ENCODE measurements around the gene TCEA2. TPM values are rescaled to one million over a fixed set of nuclear protein-coding genes. Genes with fewer than 3 reads are reported as not detected.

TCEA2 gene
- total and polyA plus RNA-seq, 2 of the 13 experiments (the other 11 are each of a cell fraction or from before 2014, with no cell fraction given): 28.1 to 33.7 TPM

DNA sequence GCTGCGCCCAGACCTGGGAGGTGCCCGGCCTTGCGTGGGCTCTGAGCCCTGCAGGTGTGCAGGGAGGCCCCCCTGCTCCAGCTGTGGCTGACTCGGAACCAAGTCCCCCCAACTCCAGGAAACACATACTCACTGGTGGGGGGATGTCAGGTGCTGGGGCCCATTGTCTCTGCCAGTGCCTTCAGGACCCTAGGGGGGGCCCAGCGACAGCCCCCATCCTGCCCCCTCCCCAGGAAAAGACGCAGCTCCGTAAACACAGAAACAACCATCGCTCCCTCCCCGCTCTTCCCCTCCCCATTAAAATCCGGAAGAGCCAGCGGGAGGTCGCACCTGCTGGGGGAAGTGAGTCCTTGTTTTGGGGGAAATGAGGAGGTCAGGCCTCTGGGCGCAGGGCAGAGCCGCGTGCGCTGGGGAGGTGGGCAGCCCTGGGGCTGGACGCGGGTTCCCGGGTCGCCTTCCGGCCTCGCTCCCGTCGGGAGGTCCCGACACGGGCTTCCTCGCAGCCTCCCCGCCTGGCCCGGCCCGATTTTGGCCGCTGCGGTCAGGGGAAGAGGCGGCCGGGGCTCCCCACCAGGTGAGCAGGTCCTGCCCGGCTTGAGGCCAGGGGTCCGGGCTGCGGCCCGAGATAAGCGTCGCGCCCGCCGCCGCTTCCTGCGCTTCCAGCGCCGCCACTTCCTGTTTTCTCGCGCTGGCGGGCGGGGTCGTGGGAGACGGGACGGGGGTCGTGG, 20.8 kb upstream of the TCEA2 start (continued):
- no peak for TF ChIP-seq JUNB (CRISPR knock-in tag; IDR thresholded peaks at IDR 0.05; ENCODE audit: borderline replicate concordance)
- no peak for TF ChIP-seq ZNF678 (CRISPR knock-in tag; IDR thresholded peaks at IDR 0.05)
- peak; percentile 63; the same call in 1 of the 2 replicates for TF ChIP-seq ZNF768 (CRISPR knock-in tag; IDR thresholded peaks at IDR 0.05)
- TF ChIP-seq CCDC6 (CRISPR knock-in tag; IDR thresholded peaks at IDR 0.05): peak; percentile 46; the same call in 1 of the 2 replicates
- peak; percentile 49 for TF ChIP-seq POLR2AphosphoS5 (IDR thresholded peaks at IDR 0.05; ENCODE audit: low read depth, low read length)
- TF ChIP-seq DBP (CRISPR knock-in tag; IDR thresholded peaks at IDR 0.05; ENCODE audit: not compliant biosample characterization): no peak
- no peak for TF ChIP-seq HCFC1 (IDR thresholded peaks at IDR 0.05; ENCODE audit: low read depth, low read length)
- TF ChIP-seq ERF (CRISPR knock-in tag; IDR thresholded peaks at IDR 0.05): peak; percentile 61; the same call in 1 of the 2 replicates
- TF ChIP-seq, protein P1, sequence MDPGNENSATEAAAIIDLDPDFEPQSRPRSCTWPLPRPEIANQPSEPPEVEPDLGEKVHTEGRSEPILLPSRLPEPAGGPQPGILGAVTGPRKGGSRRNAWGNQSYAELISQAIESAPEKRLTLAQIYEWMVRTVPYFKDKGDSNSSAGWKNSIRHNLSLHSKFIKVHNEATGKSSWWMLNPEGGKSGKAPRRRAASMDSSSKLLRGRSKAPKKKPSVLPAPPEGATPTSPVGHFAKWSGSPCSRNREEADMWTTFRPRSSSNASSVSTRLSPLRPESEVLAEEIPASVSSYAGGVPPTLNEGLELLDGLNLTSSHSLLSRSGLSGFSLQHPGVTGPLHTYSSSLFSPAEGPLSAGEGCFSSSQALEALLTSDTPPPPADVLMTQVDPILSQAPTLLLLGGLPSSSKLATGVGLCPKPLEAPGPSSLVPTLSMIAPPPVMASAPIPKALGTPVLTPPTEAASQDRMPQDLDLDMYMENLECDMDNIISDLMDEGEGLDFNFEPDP (CRISPR knock-in tag; conservative IDR thresholded peaks at IDR 0.05): no peak
- TF ChIP-seq HES4 (CRISPR knock-in tag; IDR thresholded peaks at IDR 0.05; ENCODE audit: borderline replicate concordance): peak; percentile 80; the same call in 1 of the 2 replicates
- TF ChIP-seq HHEX (CRISPR knock-in tag; IDR thresholded peaks at IDR 0.05): no peak
- TF ChIP-seq NFIB (CRISPR knock-in tag; IDR thresholded peaks at IDR 0.05; ENCODE audit: borderline replicate concordance): no peak
- TF ChIP-seq TBX2 (CRISPR knock-in tag; IDR thresholded peaks at IDR 0.05; ENCODE audit: borderline replicate concordance): peak; percentile 79
- TF ChIP-seq, protein P2, sequence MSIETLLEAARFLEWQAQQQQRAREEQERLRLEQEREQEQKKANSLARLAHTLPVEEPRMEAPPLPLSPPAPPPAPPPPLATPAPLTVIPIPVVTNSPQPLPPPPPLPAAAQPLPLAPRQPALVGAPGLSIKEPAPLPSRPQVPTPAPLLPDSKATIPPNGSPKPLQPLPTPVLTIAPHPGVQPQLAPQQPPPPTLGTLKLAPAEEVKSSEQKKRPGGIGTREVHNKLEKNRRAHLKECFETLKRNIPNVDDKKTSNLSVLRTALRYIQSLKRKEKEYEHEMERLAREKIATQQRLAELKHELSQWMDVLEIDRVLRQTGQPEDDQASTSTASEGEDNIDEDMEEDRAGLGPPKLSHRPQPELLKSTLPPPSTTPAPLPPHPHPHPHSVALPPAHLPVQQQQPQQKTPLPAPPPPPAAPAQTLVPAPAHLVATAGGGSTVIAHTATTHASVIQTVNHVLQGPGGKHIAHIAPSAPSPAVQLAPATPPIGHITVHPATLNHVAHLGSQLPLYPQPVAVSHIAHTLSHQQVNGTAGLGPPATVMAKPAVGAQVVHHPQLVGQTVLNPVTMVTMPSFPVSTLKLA (IDR thresholded peaks at IDR 0.05): no peak
- TF ChIP-seq GZF1 (CRISPR knock-in tag; IDR thresholded peaks at IDR 0.05): no peak
- TF ChIP-seq, protein P3, sequence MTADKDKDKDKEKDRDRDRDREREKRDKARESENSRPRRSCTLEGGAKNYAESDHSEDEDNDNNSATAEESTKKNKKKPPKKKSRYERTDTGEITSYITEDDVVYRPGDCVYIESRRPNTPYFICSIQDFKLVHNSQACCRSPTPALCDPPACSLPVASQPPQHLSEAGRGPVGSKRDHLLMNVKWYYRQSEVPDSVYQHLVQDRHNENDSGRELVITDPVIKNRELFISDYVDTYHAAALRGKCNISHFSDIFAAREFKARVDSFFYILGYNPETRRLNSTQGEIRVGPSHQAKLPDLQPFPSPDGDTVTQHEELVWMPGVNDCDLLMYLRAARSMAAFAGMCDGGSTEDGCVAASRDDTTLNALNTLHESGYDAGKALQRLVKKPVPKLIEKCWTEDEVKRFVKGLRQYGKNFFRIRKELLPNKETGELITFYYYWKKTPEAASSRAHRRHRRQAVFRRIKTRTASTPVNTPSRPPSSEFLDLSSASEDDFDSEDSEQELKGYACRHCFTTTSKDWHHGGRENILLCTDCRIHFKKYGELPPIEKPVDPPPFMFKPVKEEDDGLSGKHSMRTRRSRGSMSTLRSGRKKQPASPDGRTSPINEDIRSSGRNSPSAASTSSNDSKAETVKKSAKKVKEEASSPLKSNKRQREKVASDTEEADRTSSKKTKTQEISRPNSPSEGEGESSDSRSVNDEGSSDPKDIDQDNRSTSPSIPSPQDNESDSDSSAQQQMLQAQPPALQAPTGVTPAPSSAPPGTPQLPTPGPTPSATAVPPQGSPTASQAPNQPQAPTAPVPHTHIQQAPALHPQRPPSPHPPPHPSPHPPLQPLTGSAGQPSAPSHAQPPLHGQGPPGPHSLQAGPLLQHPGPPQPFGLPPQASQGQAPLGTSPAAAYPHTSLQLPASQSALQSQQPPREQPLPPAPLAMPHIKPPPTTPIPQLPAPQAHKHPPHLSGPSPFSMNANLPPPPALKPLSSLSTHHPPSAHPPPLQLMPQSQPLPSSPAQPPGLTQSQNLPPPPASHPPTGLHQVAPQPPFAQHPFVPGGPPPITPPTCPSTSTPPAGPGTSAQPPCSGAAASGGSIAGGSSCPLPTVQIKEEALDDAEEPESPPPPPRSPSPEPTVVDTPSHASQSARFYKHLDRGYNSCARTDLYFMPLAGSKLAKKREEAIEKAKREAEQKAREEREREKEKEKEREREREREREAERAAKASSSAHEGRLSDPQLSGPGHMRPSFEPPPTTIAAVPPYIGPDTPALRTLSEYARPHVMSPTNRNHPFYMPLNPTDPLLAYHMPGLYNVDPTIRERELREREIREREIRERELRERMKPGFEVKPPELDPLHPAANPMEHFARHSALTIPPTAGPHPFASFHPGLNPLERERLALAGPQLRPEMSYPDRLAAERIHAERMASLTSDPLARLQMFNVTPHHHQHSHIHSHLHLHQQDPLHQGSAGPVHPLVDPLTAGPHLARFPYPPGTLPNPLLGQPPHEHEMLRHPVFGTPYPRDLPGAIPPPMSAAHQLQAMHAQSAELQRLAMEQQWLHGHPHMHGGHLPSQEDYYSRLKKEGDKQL (CRISPR knock-in tag; IDR thresholded peaks at IDR 0.05; ENCODE audit: low read depth): no peak
- TF ChIP-seq KDM5A (IDR thresholded peaks at IDR 0.05; ENCODE audit: borderline replicate concordance, low read length): no peak
- peak; percentile 71; the same call in 1 of the 2 replicates for TF ChIP-seq ZNF414 (CRISPR knock-in tag; IDR thresholded peaks at IDR 0.05)
- TF ChIP-seq RAD51 (IDR thresholded peaks at IDR 0.05; ENCODE audit: borderline replicate concordance): no peak
- TF ChIP-seq ZNF33B (CRISPR knock-in tag; IDR thresholded peaks at IDR 0.05): no peak
